HG03469 (cell line): Measurements from ENCODE around the gene CAMK2N1.

ENCODE experiments used
- ATAC-seq: cut with Tn5 transposase; IDR thresholded peaks from one replicate; pipeline ENCODE4 v1.9.1; 2021; ENCODE audit warnings: mild to moderate bottlenecking, moderate library complexity, moderate number of reproducible peaks; ENCODE audit not compliant: unreplicated experiment

Gene CAMK2N1

DNA sequence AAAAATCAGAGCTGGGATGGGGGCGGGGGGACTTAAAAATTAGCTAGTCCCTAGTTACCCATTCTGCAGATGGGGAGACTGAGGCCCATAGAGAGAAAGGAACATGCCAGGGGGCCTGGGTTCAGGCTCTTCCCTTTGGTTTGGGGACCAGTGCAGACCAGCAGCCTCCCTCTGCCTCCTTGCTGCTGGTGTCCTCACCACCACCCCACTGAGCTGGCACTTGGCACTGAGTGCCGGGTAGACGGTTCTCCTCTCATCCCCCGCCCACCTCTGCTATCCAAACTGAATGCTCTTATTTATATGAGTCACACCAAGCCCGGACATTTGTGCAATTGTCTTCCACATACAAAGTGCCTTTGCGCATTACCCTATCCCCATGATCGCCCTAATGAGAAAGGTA, 39.2 kb downstream of the CAMK2N1 start:
- no peak for ATAC-seq

GRCh38 chr1:20445956-20446355, 40.1 kb downstream of the CAMK2N1 start:
- ATAC-seq = no peak

- ATAC-seq = no peak
Observed at GRCh38 chr1:20443703-20444586, 42.1 kb downstream of the CAMK2N1 start.

GRCh38 chr1:20442920-20443625, 42.9 kb downstream of the CAMK2N1 start:
- ATAC-seq = no peak

DNA sequence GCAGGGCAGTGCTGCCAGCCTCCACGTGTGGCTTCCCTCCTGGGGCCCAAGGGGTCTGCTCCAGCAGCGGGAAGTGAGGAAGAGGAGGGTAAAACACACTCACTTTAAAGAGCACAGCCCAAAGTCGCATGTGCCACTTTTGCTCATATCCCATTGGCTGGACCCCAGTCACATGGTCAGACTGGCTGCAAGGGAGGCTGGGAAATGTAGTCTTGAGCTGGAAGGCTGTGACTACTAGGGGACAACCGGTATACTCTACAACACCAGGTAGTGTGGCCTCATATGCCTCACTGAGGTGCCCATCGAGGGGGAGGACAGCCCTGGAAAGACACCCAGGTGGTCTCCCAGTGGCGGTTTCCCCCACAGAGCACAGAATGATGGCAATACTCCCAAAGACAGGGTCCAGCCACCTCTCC, 45.2 kb downstream of the CAMK2N1 start:
- ATAC-seq = no peak

DNA sequence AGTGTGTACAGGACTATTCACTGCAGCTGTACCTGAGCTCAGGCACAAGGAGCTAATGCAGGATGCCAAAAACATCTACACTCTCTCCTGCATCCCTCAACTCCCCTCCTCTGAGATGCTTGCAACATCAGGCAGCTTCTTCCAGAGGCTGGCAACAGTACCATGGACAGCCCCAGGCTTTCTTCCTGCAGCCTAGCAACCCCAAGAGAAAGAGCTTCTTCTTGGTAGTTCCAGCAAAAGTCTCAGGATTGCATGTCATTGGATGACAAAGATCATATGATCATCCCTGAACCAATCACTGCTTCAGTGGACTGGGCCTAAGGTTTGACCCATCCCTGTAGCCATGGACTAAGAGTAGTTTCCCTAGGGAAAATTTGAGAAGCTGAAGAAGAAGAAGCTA, 46.7 kb downstream of the CAMK2N1 start:
- ATAC-seq = no peak

GRCh38 chr1:20437640-20438039, 48.4 kb downstream of the CAMK2N1 start:
- ATAC-seq = no peak

DNA sequence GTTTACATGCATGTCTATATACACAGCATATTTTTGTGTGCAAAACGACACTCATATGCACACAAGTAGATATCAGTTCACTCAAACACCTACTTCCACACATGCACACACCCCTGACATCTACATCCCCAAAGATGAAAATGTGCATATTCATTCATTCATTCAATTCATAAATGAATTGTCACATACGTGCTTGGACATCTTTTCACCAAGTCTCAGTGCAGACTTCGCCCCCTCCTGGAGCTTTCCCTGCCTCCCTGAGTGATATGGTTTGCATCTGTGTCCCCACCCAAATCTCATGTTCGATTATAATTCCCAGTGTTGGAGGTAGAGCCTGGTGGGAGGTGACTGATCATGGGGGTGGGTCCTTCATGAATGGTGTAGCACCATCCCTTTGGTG, 53.1 kb downstream of the CAMK2N1 start:
- no peak for ATAC-seq
